Stimulated activated CD8-positive, alpha-beta memory T cell treated with anti-CD3 and anti-CD28 coated beads, Interleukin-15, amount 100 ng/mL, for 24 hours (primary cell): ENCODE data around the gene CROCC.
A peak's percentile ranks its signal among the peaks of the same experiment; 100 is the strongest.
"Not testable (repeated sequence)": the region's sequence is repeated elsewhere in the genome, so short reads cannot be mapped to it uniquely, and the experiment has no call there.

Experiments used
- DNase-seq: peaks from one replicate; pipeline ENCODE4 v3.0.0-alpha.2; 2020; ENCODE audit warnings: low read depth

The CROCC gene

GRCh38 chr1:16938351-16939321 is 16.9 kb downstream of the CROCC start:
- no peak for DNase-seq

GRCh38 chr1:16939386-16940180 is 17.9 kb downstream of the CROCC start:
- not testable (repeated sequence) for DNase-seq

GRCh38 chr1:16944038-16944437 is 22.3 kb downstream of the CROCC start:
- no peak for DNase-seq

GRCh38 chr1:16945512-16945911 is 23.8 kb downstream of the CROCC start:
- DNase-seq: not testable (repeated sequence)

- not testable (repeated sequence) for DNase-seq
Observed at GRCh38 chr1:16946185-16946584, 24.5 kb downstream of the CROCC start.

- DNase-seq: no peak
Observed at GRCh38 chr1:16946646-16947045, 24.9 kb downstream of the CROCC start.

- DNase-seq: not testable (repeated sequence)
Observed at GRCh38 chr1:16948282-16948891, 26.7 kb downstream of the CROCC start.

- DNase-seq: not testable (repeated sequence)
Observed at GRCh38 chr1:16949026-16949425, 27.3 kb downstream of the CROCC start.

GRCh38 chr1:16952376-16952775 is 30.6 kb downstream of the CROCC start:
- DNase-seq: not testable (repeated sequence)

GRCh38 chr1:16954579-16954978 is 32.8 kb downstream of the CROCC start:
- DNase-seq: no peak

GRCh38 chr1:16955186-16955585 is 33.5 kb downstream of the CROCC start:
- no peak for DNase-seq

GRCh38 chr1:16956775-16957174 is 35.0 kb downstream of the CROCC start:
- DNase-seq: no peak

GRCh38 chr1:16957731-16958130 is 36.0 kb downstream of the CROCC start:
- DNase-seq: no peak

GRCh38 chr1:16958475-16958874 is 36.7 kb downstream of the CROCC start:
- no peak for DNase-seq

- DNase-seq: peak; percentile 50
Observed at GRCh38 chr1:16960560-16961296, 39.0 kb downstream of the CROCC start.

GRCh38 chr1:16961297-16962133 is 39.8 kb downstream of the CROCC start:
- DNase-seq: no peak

- not testable (repeated sequence) for DNase-seq
Observed at GRCh38 chr1:16964169-16964568, 42.4 kb downstream of the CROCC start.

GRCh38 chr1:16965486-16966067 is 43.8 kb downstream of the CROCC start:
- no peak for DNase-seq

- DNase-seq: no peak
Observed at GRCh38 chr1:16966282-16966681, 44.6 kb downstream of the CROCC start.

GRCh38 chr1:16967095-16967575 is 45.4 kb downstream of the CROCC start:
- no peak for DNase-seq
